ENCODE results near the gene SMG1.
"Not testable (repeated sequence)": the region's sequence is repeated elsewhere in the genome, so short reads cannot be mapped to it uniquely, and the experiment has no call there.

SMG1 gene

GRCh38 chr16:18759598-18760520 is 166.3 kb downstream of the SMG1 start:
- not testable (repeated sequence) for DNase-seq (ENCODE audit: low read depth)

- DNase-seq (ENCODE audit: low read depth) = not testable (repeated sequence)
Observed at GRCh38 chr16:18757960-18758660, 168.1 kb downstream of the SMG1 start.

- not testable (repeated sequence) for DNase-seq (ENCODE audit: low read depth)
Observed at GRCh38 chr16:18756639-18757038, 169.6 kb downstream of the SMG1 start.
